Ishikawa (cell line): ENCODE measurements around the gene SYK.

Experiments
- CEBPB ChIP-seq: IDR thresholded peaks from 2 replicates; pipeline ENCODE4 v1.6.1; 2012
- CREB1 ChIP-seq: IDR thresholded peaks from 2 replicates; pipeline ENCODE4 v1.6.1; 2012; ENCODE audit warnings: low read depth
- EGR1 ChIP-seq: IDR thresholded peaks from 2 replicates; pipeline ENCODE4 v1.6.1; 2012
- EP300 ChIP-seq: IDR thresholded peaks from 2 replicates; pipeline ENCODE4 v1.6.1; 2012; ENCODE audit warnings: borderline replicate concordance
- FOXM1 ChIP-seq: IDR thresholded peaks from 2 replicates; pipeline ENCODE4 v1.6.1; 2012; ENCODE audit warnings: low read depth, borderline replicate concordance
- MAX ChIP-seq: IDR thresholded peaks from 2 replicates; pipeline ENCODE4 v1.6.1; 2012
- NFIC ChIP-seq: IDR thresholded peaks from 2 replicates; pipeline ENCODE4 v1.6.1; 2012
- RAD21 ChIP-seq: IDR thresholded peaks from 2 replicates; pipeline ENCODE4 v1.6.1; 2012; ENCODE audit warnings: low read depth
- REST ChIP-seq: IDR thresholded peaks from 2 replicates; pipeline ENCODE4 v1.6.1; 2012; ENCODE audit warnings: low read depth, mild to moderate bottlenecking
- TAF1 ChIP-seq: IDR thresholded peaks from 2 replicates; pipeline ENCODE4 v1.6.1; 2012; ENCODE audit warnings: low read depth, mild to moderate bottlenecking
- TCF12 ChIP-seq: IDR thresholded peaks from 2 replicates; pipeline ENCODE4 v1.6.1; 2012; ENCODE audit warnings: low read depth
- TEAD4 ChIP-seq: IDR thresholded peaks from 2 replicates; pipeline ENCODE4 v1.6.1; 2012
- USF1 ChIP-seq: IDR thresholded peaks from 2 replicates; pipeline ENCODE4 v1.6.1; 2012
- YY1 ChIP-seq: IDR thresholded peaks from 2 replicates; pipeline ENCODE4 v1.6.1; 2012; ENCODE audit warnings: low read depth
- ZBTB7A ChIP-seq: IDR thresholded peaks from 2 replicates; pipeline ENCODE4 v1.6.1; 2012; ENCODE audit warnings: low read depth

SYK gene

GRCh38 chr9:90880066-90880465, 78.4 kb downstream of the SYK start:
- TF ChIP-seq TCF12, result no peak

GRCh38 chr9:90880669-90881068, 79.0 kb downstream of the SYK start:
- TF ChIP-seq FOXM1, result no peak
- no peak for TF ChIP-seq USF1

- TF ChIP-seq YY1, result no peak
- no peak for TF ChIP-seq EP300
- TF ChIP-seq ZBTB7A, result no peak
Observed at GRCh38 chr9:90881648-90882047, 80.0 kb downstream of the SYK start.

GRCh38 chr9:90882991-90883600, 81.5 kb downstream of the SYK start:
- TF ChIP-seq REST, result no peak
- TF ChIP-seq NFIC, result no peak
- no peak for TF ChIP-seq RAD21
- TF ChIP-seq CEBPB, result no peak
- no peak for TF ChIP-seq EP300
- no peak for TF ChIP-seq ZBTB7A
- no peak for TF ChIP-seq YY1

- TF ChIP-seq MAX (no peak), USF1 (no peak), RAD21 (no peak), CEBPB (no peak), CREB1 (no peak), EGR1 (no peak), TEAD4 (no peak), YY1 (no peak), FOXM1 (no peak), NFIC (no peak)
Observed at GRCh38 chr9:90883661-90884060, 82.0 kb downstream of the SYK start.

GRCh38 chr9:90884178-90884577, 82.6 kb downstream of the SYK start:
- TF ChIP-seq FOXM1 (no peak), REST (no peak), EP300 (no peak), NFIC (no peak), EGR1 (no peak), YY1 (no peak), CREB1 (no peak), MAX (no peak), RAD21 (no peak), ZBTB7A (no peak), TAF1 (no peak), TEAD4 (no peak), USF1 (no peak), TCF12 (no peak)

- TF ChIP-seq FOXM1, result no peak
- TF ChIP-seq USF1, result no peak
- no peak for TF ChIP-seq MAX
Observed at GRCh38 chr9:90888941-90889340, 87.3 kb downstream of the SYK start.
